Activated CD4-positive, alpha-beta T cell treated with anti-CD3 and anti-CD28 coated beads, Interleukin-2, amount 10 ng/mL, durations not matched to agents 24 days and 14 days (primary cell): ENCODE data around the gene SH3RF2. TPM values are rescaled to one million over a fixed set of nuclear protein-coding genes. Genes with fewer than 3 reads are reported as not detected.
"Not testable (repeated sequence)": the region's sequence is repeated elsewhere in the genome, so short reads cannot be mapped to it uniquely, and the experiment has no call there.

Experiments used
- DNase-seq: peaks from one replicate; pipeline ENCODE4 v3.0.0; 2022
- H3K27ac Mint-ChIP-seq: one replicate; pipeline ENCODE4 v1.8.0; 2022; ENCODE audit warnings: mild to moderate bottlenecking, mixed read lengths
- H3K27me3 Mint-ChIP-seq: one replicate; pipeline ENCODE4 v1.8.0; 2022; ENCODE audit warnings: mixed read lengths
- H3K36me3 Mint-ChIP-seq: one replicate; pipeline ENCODE4 v1.8.0; 2022; ENCODE audit warnings: low read depth, mild to moderate bottlenecking, mixed read lengths
- H3K4me1 Mint-ChIP-seq: one replicate; pipeline ENCODE4 v1.8.0; 2021; ENCODE audit warnings: mixed read lengths
- H3K4me3 Mint-ChIP-seq: one replicate; pipeline ENCODE4 v1.8.0; 2022; ENCODE audit warnings: mild to moderate bottlenecking, moderate library complexity, mixed read lengths
- H3K9me3 Mint-ChIP-seq: one replicate; pipeline ENCODE4 v1.8.0; 2021; ENCODE audit warnings: mixed read lengths
- intact Hi-C: fragments of 100-400 bp; cut with micrococcal nuclease; formaldehyde crosslinking; loops from one replicate; pipeline ENCODE4 v1.15.1; 2023
- total RNA-seq: library from RNA; stranded (reverse); gene quantifications from 2 replicates; pipeline ENCODE4 v1.2.3, GENCODE V29; 2022

The SH3RF2 gene
- total RNA-seq, 1 donor from 2014 or later, result 0.02 TPM

DNA sequence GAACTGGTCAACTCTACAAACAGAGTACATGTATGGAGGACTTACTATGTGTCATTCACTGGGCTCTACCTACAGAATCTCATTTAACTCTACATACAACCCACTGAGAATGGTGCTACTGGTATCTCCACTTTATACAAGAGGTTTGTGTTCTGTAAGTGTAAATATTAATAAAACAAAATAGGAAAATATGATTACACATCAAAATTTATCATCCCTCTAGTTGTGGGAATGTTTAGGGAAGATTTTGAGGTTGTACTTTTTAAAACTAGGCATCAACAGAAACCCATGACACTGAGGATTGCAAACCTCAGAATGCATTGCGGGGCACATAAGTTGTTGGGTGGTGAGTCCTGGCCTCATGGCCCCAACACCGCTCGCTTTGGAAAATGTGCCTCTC is 11.7 kb downstream of the SH3RF2 start:
- Mint-ChIP-seq H3K27ac (no peak overlapping the region), H3K36me3 (no peaks in the 10 kb centered on the region), H3K9me3 (no peaks in the 10 kb centered on the region), H3K4me1 (peaks cover 18% of the 10 kb centered on the region), H3K27me3 (peaks cover 32% of the 10 kb centered on the region), H3K4me3 (no peak overlapping the region)
- no peak for DNase-seq
- intact Hi-C loops, result loop anchor here (5.0 to 10.0 kb wide), 4 partner anchors 111 to 259 kb away; partner anchors contain the start of gene PRELID2

DNA sequence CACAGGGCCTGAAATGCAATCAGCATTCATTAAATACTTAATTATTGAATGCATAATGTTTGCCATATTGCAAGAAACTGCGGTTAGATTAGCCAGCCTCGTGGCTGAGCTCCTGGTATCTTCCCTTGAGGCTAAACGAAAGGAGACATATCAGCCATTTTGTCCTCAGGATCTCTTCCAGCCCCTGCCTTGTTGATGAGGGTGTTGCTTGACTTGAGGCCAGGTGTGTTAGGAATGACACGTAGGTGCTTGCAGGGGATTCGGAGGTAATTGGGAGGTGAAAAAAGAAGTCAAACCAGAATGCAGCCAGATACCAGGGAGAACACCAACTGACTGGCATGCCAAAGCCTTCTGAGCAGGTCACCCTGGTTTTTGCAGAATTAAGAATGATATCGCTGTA is 12.5 kb downstream of the SH3RF2 start:
- no peak for DNase-seq
- H3K27me3 Mint-ChIP-seq, result peaks cover 38% of the 10 kb centered on the region

GRCh38 chr5:145949474-145949873 is 13.1 kb downstream of the SH3RF2 start:
- Mint-ChIP-seq H3K27ac (no peak overlapping the region), H3K9me3 (no peaks in the 10 kb centered on the region), H3K4me3 (no peak overlapping the region), H3K4me1 (peaks cover 18% of the 10 kb centered on the region), H3K36me3 (no peaks in the 10 kb centered on the region), H3K27me3 (peaks cover 38% of the 10 kb centered on the region)
- DNase-seq, result no peak
- intact Hi-C loops, result loop anchor here (5.0 to 10.0 kb wide), 4 partner anchors 112 to 258 kb away; partner anchors contain the start of gene PRELID2

More for the DNA sequence above, 12.5 kb downstream of the SH3RF2 start:
- H3K27ac Mint-ChIP-seq, result no peak overlapping the region
- H3K36me3 Mint-ChIP-seq, result no peaks in the 10 kb centered on the region
- intact Hi-C loops, result loop anchor here (5.0 to 10.0 kb wide), 4 partner anchors 112 to 258 kb away; partner anchors contain the start of gene PRELID2
- H3K9me3 Mint-ChIP-seq, result no peaks in the 10 kb centered on the region
- peaks cover 18% of the 10 kb centered on the region for H3K4me1 Mint-ChIP-seq
- H3K4me3 Mint-ChIP-seq, result no peak overlapping the region

GRCh38 chr5:145951071-145951470 is 14.7 kb downstream of the SH3RF2 start:
- no peaks in the 10 kb centered on the region for H3K9me3 Mint-ChIP-seq
- DNase-seq, result no peak
- H3K4me1 Mint-ChIP-seq, result peaks cover 10% of the 10 kb centered on the region
- H3K4me3 Mint-ChIP-seq, result no peak overlapping the region
- H3K36me3 Mint-ChIP-seq, result no peaks in the 10 kb centered on the region
- H3K27me3 Mint-ChIP-seq, result peaks cover 39% of the 10 kb centered on the region
- intact Hi-C loops, result no loop called here
- H3K27ac Mint-ChIP-seq, result no peak overlapping the region

DNA sequence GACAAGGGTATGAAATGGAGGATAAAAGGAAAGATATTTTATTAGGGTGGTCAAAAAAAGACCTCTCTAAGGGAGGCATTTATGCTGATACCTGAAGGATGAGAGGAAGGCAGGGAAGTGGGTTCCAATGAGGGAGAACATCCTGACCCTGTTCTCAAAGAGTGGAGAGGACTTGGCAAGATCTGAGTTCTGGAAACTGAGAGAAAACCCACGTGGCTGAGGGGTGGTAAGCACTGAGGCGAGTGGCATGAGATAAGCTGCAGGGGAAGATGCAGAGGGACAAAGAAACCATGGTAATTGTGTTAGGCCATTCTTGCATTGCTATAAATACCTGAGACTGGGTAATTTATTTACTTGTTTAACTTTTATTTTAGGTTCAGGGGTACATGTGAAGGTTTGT is 16.8 kb downstream of the SH3RF2 start:
- Mint-ChIP-seq H3K4me3 (no peak overlapping the region), H3K27ac (no peak overlapping the region), H3K36me3 (no peaks in the 10 kb centered on the region), H3K27me3 (peaks cover 46% of the 10 kb centered on the region), H3K9me3 (no peaks in the 10 kb centered on the region), H3K4me1 (no peaks in the 10 kb centered on the region)
- intact Hi-C loops, result no loop called here
- DNase-seq, result no peak

DNA sequence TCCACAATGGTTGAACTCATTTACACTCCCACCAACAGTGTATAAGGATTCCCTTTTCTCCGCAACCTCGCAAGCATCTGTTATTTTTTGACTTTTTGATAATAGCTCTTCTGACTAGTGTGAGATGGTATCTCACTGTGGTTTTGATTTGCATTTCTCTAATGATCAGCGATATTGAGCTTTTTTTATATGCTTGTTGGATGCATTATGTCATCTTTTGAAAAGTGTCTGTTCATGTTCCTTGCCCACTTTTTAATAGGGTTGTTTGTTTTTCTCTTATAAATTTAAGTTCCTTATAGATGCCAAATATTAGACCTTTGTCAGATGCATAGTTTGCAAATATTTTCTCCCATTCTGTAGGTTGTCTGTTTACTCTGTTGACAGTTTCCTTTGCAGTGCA is 17.8 kb downstream of the SH3RF2 start:
- peaks cover 44% of the 10 kb centered on the region for H3K27me3 Mint-ChIP-seq
- H3K27ac Mint-ChIP-seq, H3K4me3 Mint-ChIP-seq, H3K36me3 Mint-ChIP-seq, H3K9me3 Mint-ChIP-seq, intact Hi-C loops, H3K4me1 Mint-ChIP-seq, DNase-seq: not testable (repeated sequence)

- Mint-ChIP-seq H3K4me3 (no peak overlapping the region), H3K27ac (no peak overlapping the region), H3K4me1 (no peaks in the 10 kb centered on the region), H3K36me3 (no peaks in the 10 kb centered on the region), H3K9me3 (no peaks in the 10 kb centered on the region), H3K27me3 (peaks cover 36% of the 10 kb centered on the region)
- intact Hi-C loops, result no loop called here
- DNase-seq, result no peak
Observed at GRCh38 chr5:145957388-145957787, 21.0 kb downstream of the SH3RF2 start.

DNA sequence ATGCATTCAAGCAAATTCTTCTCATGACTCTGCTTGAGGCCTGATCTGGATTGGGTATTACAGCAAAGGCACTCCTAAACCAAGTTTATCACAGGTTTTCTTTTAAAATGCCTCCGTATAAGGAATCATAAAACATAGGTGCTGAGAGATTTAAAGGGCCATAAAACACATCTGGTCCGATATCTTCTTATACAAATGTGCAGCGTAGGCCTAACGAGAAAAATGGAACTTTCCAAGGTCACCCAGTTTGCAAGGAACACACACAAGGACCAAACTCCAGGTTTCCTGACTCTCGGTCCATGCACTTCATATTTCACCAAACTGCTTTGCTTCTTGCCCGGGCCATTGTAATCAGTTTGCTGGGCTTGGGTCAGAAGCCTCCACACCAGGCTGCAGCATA is 22.1 kb downstream of the SH3RF2 start:
- H3K27me3 Mint-ChIP-seq, result peaks cover 31% of the 10 kb centered on the region

GRCh38 chr5:145960166-145960565 is 23.8 kb downstream of the SH3RF2 start:
- H3K4me1 Mint-ChIP-seq, result no peaks in the 10 kb centered on the region
- no peak for DNase-seq
- H3K9me3 Mint-ChIP-seq, result no peaks in the 10 kb centered on the region
- H3K27ac Mint-ChIP-seq, result no peak overlapping the region
- intact Hi-C loops, result no loop called here
- H3K4me3 Mint-ChIP-seq, result no peak overlapping the region
- H3K36me3 Mint-ChIP-seq, result no peaks in the 10 kb centered on the region
- H3K27me3 Mint-ChIP-seq, result peaks cover 24% of the 10 kb centered on the region

More for the DNA sequence above, 22.1 kb downstream of the SH3RF2 start:
- intact Hi-C loops, result no loop called here
- DNase-seq, result no peak
- no peaks in the 10 kb centered on the region for H3K4me1 Mint-ChIP-seq
- no peaks in the 10 kb centered on the region for H3K9me3 Mint-ChIP-seq
- H3K27ac Mint-ChIP-seq, result no peak overlapping the region
- H3K4me3 Mint-ChIP-seq, result no peak overlapping the region
- no peaks in the 10 kb centered on the region for H3K36me3 Mint-ChIP-seq

DNA sequence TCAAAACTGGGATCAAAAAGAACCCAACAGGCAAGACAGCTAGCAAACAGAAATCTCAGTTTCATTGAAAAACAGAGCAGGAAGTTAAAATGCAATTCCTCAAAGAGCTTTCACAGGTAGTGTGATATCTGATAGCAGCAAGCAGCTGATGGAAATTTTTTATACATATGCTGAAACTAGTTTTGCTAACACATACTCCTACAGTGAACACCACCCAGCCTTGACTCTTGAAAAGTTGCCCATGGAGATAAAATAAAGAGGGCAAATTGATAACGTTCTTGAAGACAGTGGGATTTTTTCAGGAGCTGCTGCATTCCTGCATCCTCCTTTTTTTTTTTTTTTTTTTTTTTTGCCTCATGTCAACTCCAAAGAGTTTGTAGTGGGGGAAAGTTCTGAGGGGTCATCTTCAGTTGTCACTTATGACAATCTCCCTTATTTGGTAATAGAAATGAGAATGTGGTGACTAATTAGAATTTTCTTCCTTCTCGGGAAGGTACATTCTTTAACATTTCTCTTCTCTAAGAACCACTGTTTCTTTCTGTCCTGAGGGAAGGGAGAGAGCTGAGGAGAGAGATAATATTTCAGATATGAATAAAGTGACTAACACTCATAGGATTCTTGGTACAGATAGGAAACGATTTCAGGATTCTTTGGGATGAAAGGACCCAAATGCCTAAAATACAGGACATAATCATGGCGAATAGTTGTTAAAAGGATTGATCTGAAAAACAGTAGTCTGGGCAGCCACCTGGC is 24.6 kb downstream of the SH3RF2 start:
- H3K4me1 Mint-ChIP-seq, result no peaks in the 10 kb centered on the region
- DNase-seq, result no peak
- no peak overlapping the region for H3K4me3 Mint-ChIP-seq
- H3K36me3 Mint-ChIP-seq, result no peaks in the 10 kb centered on the region
- intact Hi-C loops, result no loop called here
- H3K27me3 Mint-ChIP-seq, result peaks cover 19% of the 10 kb centered on the region
- no peak overlapping the region for H3K27ac Mint-ChIP-seq
- H3K9me3 Mint-ChIP-seq, result no peaks in the 10 kb centered on the region

DNA sequence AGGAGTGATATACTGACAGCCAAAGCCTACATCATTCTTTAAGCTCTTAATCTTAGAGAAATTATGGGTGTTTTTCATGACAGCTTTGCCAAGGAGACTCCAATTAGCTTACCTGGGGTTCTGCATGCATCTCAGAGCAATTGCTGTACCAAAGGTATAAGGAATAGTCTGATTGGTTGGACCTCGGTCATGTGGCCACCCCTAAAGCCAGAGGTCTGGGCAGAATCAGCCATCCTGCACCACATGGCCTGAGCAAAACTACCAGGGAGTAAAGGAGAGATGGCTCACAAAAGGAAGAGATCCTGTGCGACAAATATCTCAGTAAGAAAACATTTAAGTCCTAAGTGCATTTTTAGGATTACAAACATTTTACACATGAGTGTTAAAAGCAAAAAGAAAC is 25.6 kb downstream of the SH3RF2 start:
- Mint-ChIP-seq H3K36me3 (no peaks in the 10 kb centered on the region), H3K9me3 (no peaks in the 10 kb centered on the region), H3K27me3 (peaks cover 15% of the 10 kb centered on the region), H3K4me3 (no peak overlapping the region), H3K27ac (no peak overlapping the region), H3K4me1 (no peaks in the 10 kb centered on the region)
- intact Hi-C loops, result no loop called here
- DNase-seq, result no peak

GRCh38 chr5:145964008-145964407 is 27.6 kb downstream of the SH3RF2 start:
- H3K4me3 Mint-ChIP-seq, H3K4me1 Mint-ChIP-seq, H3K36me3 Mint-ChIP-seq, DNase-seq, intact Hi-C loops, H3K27ac Mint-ChIP-seq, H3K9me3 Mint-ChIP-seq: not testable (repeated sequence)
- H3K27me3 Mint-ChIP-seq, result peaks cover 12% of the 10 kb centered on the region

- Mint-ChIP-seq H3K27me3 (peaks cover 8% of the 10 kb centered on the region), H3K36me3 (no peaks in the 10 kb centered on the region), H3K27ac (no peak overlapping the region), H3K4me3 (no peak overlapping the region), H3K9me3 (no peaks in the 10 kb centered on the region), H3K4me1 (no peaks in the 10 kb centered on the region)
- intact Hi-C loops, result no loop called here
- DNase-seq, result no peak
Observed at GRCh38 chr5:145965804-145966203, 29.4 kb downstream of the SH3RF2 start.

DNA sequence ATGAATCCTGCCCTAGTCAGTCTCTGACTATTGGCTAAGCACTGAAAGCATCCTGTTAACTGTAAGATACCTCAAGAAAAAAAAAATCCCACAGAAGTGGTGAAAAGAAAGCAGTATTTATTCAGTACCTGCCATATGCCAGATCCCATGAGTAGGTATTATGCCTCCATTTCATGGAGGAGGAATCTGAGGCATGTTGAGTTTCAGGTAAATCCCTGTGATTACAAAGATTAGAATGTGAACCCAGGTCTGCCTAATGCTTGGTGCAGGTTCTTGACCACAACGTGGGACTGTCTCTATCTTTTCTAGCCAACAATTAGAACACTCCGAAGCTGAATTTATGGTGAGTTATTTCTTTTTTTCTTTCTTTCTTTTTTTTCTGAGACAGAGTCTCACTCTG is 30.9 kb downstream of the SH3RF2 start:
- Mint-ChIP-seq H3K27me3 (peaks cover 5% of the 10 kb centered on the region), H3K4me3 (no peak overlapping the region), H3K9me3 (no peaks in the 10 kb centered on the region), H3K4me1 (no peaks in the 10 kb centered on the region), H3K36me3 (no peaks in the 10 kb centered on the region), H3K27ac (no peak overlapping the region)
- no peak for DNase-seq
- intact Hi-C loops, result no loop called here
